Pancreas (tissue), 10 donors: Measurements from ENCODE around the gene CD300H. TPM values are rescaled to one million over a fixed set of nuclear protein-coding genes. Genes with fewer than 3 reads are reported as not detected.
A peak's percentile ranks its signal among the peaks of the same experiment; 100 is the strongest.

Experiments
- ATAC-seq, 4 donors: fragments of 200-7000 bp; cut with Tn5 transposase; one replicate each; pipeline versions ENCODE4 v1.8.0 to v1.9.1; 2020; ENCODE audit warnings: mild to moderate bottlenecking in 4 of 4, moderate library complexity in 4 of 4
- DNase-seq, 6 donors: peaks; one replicate each; pipeline ENCODE4 v3.0.0-alpha.2; 2020
- FAIRE-seq: peaks from 2 replicates; lab custom pipeline; 2012; peaks lifted over from hg19 to GRCh38; lab: Jason Lieb, UNC
- H3K27ac ChIP-seq, 4 donors: fragments of 200-600 bp; sonication (generic); 1 replicate in 3 of 4; 2 replicates in 1 of 4; pipeline versions ENCODE4 v1.5.0 to v1.8.0; 2020
- H3K27me3 ChIP-seq, 4 donors: fragments of 200-600 bp; one replicate each; pipeline ENCODE4 v1.8.0; 2021
- H3K36me3 ChIP-seq, 3 donors: fragments of 200-600 bp; sonication (generic) in 1 of 3; one replicate each; pipeline versions ENCODE4 v1.5.0 to v1.8.0; 2020 to 2021
- H3K4me1 ChIP-seq, 3 donors: fragments of 200-600 bp; one replicate each; pipeline ENCODE4 v1.8.0; 2021
- H3K4me3 ChIP-seq, 4 donors: fragments of 200-600 bp; sonication (generic) in 2 of 4; one replicate each; pipeline versions ENCODE4 v1.5.0 to v1.8.0; 2020 to 2021
- H3K9me3 ChIP-seq, 4 donors: fragments of 200-600 bp; one replicate each; pipeline ENCODE4 v1.8.0; 2021
- WGBS, 2 donors: extraction: QIAGEN DNeasy Blood & Tissue Kit; methylation state at CpG; one replicate each; pipeline ENCODE4 v1.1.7; 2013; 5-methylcytosine and 5-hydroxymethylcytosine counted together
- intact Hi-C, 3 donors: fragments of 100-400 bp; cut with DNase I; formaldehyde crosslinking; loops; one replicate each; pipeline versions ENCODE4 v1.11.1 to v1.14.2; 2022
- polyA plus RNA-seq, 2 donors: library from polyadenylated mRNA; stranded (reverse); fragments of 200-250 nt; gene quantifications; one replicate each; pipeline ENCODE4 v1.2.3, GENCODE V29; 2013
- total RNA-seq, 6 donors: library from RNA; stranded (reverse); fragmentation: NEBNext Ultra II Directional in 4 of 6; extraction: Animal tissue kit (Norgen Biotek cat#: 25700) in 4 of 6; gene quantifications; one replicate each; pipeline versions ENCODE4 v1.2.1 to v1.2.4, GENCODE V29; 2021 to 2023
- TF ChIP-seq, protein P1 (sequence below), 4 donors: fragments of 200-600 bp; sonication (generic) in 3 of 4; IDR thresholded peaks; one replicate each; pipeline versions ENCODE4 v1.5.0 to v1.8.0; 2021; ENCODE audit warnings: antibody characterized with exemption in 4 of 4
- donor health status: healthy with polysubstance abuse.
- donor health status: DM: no; HTN: no; CAD: no; lungs with moderate emphysema.
- donor health status: DM: no; HTN: no; CAD: no.
- donor health status: control.
- donor health status: control.
- donor health status: Bipolar disorder and iron deficiency.
- donor health status: DM: yes; HTN: yes; CAD: no.
- donor health status: DM: no; HTN: no; CAD: no.
- donor health status: DM: no; HTN: no; CAD: no.
- donor health status: DM: yes; HTN: yes; CAD: no.

CD300H gene
- total and polyA plus RNA-seq, 8 donors, result not detected

GRCh38 chr17:74513987-74514631, 53.2 kb downstream of the CD300H start:
- no peak for DNase-seq
- Histone ChIP-seq H3K4me1 (no peaks in the 10 kb centered on the region), H3K9me3 (no peaks in the 10 kb centered on the region), H3K4me3 (no peak overlapping the region), H3K27ac (no peak overlapping the region), H3K36me3 (no peaks in the 10 kb centered on the region), H3K27me3 (no peaks in the 10 kb centered on the region)
- FAIRE-seq, result no peak
- TF ChIP-seq, protein P1, sequence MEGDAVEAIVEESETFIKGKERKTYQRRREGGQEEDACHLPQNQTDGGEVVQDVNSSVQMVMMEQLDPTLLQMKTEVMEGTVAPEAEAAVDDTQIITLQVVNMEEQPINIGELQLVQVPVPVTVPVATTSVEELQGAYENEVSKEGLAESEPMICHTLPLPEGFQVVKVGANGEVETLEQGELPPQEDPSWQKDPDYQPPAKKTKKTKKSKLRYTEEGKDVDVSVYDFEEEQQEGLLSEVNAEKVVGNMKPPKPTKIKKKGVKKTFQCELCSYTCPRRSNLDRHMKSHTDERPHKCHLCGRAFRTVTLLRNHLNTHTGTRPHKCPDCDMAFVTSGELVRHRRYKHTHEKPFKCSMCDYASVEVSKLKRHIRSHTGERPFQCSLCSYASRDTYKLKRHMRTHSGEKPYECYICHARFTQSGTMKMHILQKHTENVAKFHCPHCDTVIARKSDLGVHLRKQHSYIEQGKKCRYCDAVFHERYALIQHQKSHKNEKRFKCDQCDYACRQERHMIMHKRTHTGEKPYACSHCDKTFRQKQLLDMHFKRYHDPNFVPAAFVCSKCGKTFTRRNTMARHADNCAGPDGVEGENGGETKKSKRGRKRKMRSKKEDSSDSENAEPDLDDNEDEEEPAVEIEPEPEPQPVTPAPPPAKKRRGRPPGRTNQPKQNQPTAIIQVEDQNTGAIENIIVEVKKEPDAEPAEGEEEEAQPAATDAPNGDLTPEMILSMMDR (IDR thresholded peaks at IDR 0.05), result no peak
- 14 to 93% methylated on average over 3 of the region's 3 CpGs for WGBS, 2 donors
- ATAC-seq, result peak in 2 of 4 donors; percentile 24 to 25
- intact Hi-C loops, result no loop called here

DNA sequence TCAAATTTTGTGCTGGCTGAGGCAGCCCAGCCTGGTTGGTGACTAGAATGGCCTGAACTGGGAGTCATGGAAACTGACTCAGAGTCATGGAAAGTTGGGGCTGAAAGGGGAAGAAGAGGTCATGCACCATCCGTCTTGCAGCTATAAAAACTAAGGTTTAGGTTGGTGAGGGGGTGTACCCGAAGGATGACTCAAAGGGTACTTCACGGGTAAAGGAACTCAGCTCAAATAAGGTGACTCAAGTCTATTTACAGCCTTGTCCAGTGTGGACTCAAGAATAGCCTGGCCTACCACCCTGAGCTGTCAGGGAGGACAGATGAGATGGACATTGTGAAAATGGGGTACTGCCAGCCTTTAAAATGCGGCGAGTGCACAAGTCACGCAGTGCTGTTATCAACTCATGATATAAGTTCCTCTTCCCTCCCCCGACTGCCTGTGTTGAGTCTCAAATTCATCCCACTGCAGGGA, 54.7 kb downstream of the CD300H start:
- Histone ChIP-seq H3K36me3 (no peaks in the 10 kb centered on the region), H3K4me3 (no peak overlapping the region), H3K27me3 (no peaks in the 10 kb centered on the region), H3K9me3 (no peaks in the 10 kb centered on the region), H3K27ac (no peak overlapping the region), H3K4me1 (no peaks in the 10 kb centered on the region)
- TF ChIP-seq, protein P1 (IDR thresholded peaks at IDR 0.05), result no peak
- ATAC-seq (peak in 2 of 4 donors; percentile 54 to 64), DNase-seq (no peak), FAIRE-seq (no peak)
- intact Hi-C loops, result no loop called here
- 80 to 83% methylated on average over 7 of the region's 7 CpGs for WGBS, 2 donors

GRCh38 chr17:74512036-74512435, 55.3 kb downstream of the CD300H start:
- TF ChIP-seq, protein P1 (IDR thresholded peaks at IDR 0.05), result no peak
- no peaks in the 10 kb centered on the region for H3K4me1 ChIP-seq
- H3K9me3 ChIP-seq, result no peaks in the 10 kb centered on the region
- ATAC-seq (peak in 1 of 4 donors; percentile 24), FAIRE-seq (no peak), DNase-seq (no peak)
- no peak overlapping the region for H3K27ac ChIP-seq
- no peaks in the 10 kb centered on the region for H3K27me3 ChIP-seq
- H3K36me3 ChIP-seq, result no peaks in the 10 kb centered on the region
- intact Hi-C loops, result no loop called here
- WGBS, 2 donors, result 82 to 93% methylated on average over 2 of the region's 2 CpGs
- no peak overlapping the region for H3K4me3 ChIP-seq

Other genes with a start within 250 kb of the CD300H start
- 1 to 10 TPM in 1 of 6 donors, under 1 TPM in 5; 0.22 to 1.0 (median 0.49) TPM for gene KIF19, start 241.3 kb downstream of the CD300H start, total RNA-seq
- 10 to 100 TPM in 1 of 2 donors, 1 to 10 TPM in 1; 5.7 to 13.5 TPM for gene KIF19, start 241.3 kb downstream of the CD300H start, polyA plus RNA-seq
- under 1 TPM; 0.08 to 0.22 (median 0.15) TPM for gene BTBD17, start 205.6 kb downstream of the CD300H start, total RNA-seq
- gene BTBD17, start 205.6 kb downstream of the CD300H start, polyA plus RNA-seq, result 1 to 10 TPM in 1 of 2 donors, under 1 TPM in 1; 0.19 to 1.7 TPM
- gene GPR142, start 200.0 kb downstream of the CD300H start, total RNA-seq, result under 1 TPM; 0.22 to 0.86 (median 0.43) TPM
- 1 to 10 TPM in 1 of 2 donors, under 1 TPM in 1; 0.61 to 2.8 TPM for gene GPR142, start 200.0 kb downstream of the CD300H start, polyA plus RNA-seq
- gene GPRC5C, start 135.4 kb downstream of the CD300H start, total RNA-seq, result 100 to 1,000 TPM in 1 of 6 donors, 10 to 100 TPM in 5; 38.2 to 106 (median 49.9) TPM
- gene GPRC5C, start 135.4 kb downstream of the CD300H start, polyA plus RNA-seq, result 10 to 100 TPM; 40.4 to 68.0 TPM
- gene CD300A, start 100.9 kb downstream of the CD300H start, total RNA-seq, result 1 to 10 TPM in 3 of 6 donors, under 1 TPM in 3; 0.37 to 5.1 (median 0.92) TPM
- gene CD300A, start 100.9 kb downstream of the CD300H start, polyA plus RNA-seq, result 1 to 10 TPM; 1.3 to 2.0 TPM
- gene CD300LB, start 36.0 kb downstream of the CD300H start, total RNA-seq, result under 1 TPM in 3 of 6 donors, not detected in 3; 0.14 to 0.52 (median 0.19) TPM
- under 1 TPM; 0.08 to 0.09 TPM for gene CD300LB, start 36.0 kb downstream of the CD300H start, polyA plus RNA-seq
- gene CD300C, start 21.4 kb downstream of the CD300H start, total RNA-seq, result 1 to 10 TPM in 1 of 6 donors, under 1 TPM in 4, not detected in 1; 0.19 to 1.5 (median 0.38) TPM
- gene CD300C, start 21.4 kb downstream of the CD300H start, polyA plus RNA-seq, result under 1 TPM; 0.19 TPM
- not detected for gene CD300LD, start 24.8 kb upstream of the CD300H start, total RNA-seq
- not detected for gene CD300LD, start 24.8 kb upstream of the CD300H start, polyA plus RNA-seq
- gene CD300E, start 56.2 kb upstream of the CD300H start, total RNA-seq, result 1 to 10 TPM in 1 of 6 donors, under 1 TPM in 4, not detected in 1; 0.14 to 1.3 (median 0.16) TPM
- under 1 TPM; 0.27 to 0.31 TPM for gene CD300E, start 56.2 kb upstream of the CD300H start, polyA plus RNA-seq
- gene CD300LF, start 145.4 kb upstream of the CD300H start, total RNA-seq, result 1 to 10 TPM in 1 of 6 donors, under 1 TPM in 5; 0.19 to 4.7 (median 0.26) TPM
- gene CD300LF, start 145.4 kb upstream of the CD300H start, polyA plus RNA-seq, result under 1 TPM; 0.28 to 0.42 TPM
- gene RAB37, start 169.7 kb upstream of the CD300H start, total RNA-seq, result 1 to 10 TPM in 3 of 6 donors, under 1 TPM in 3; 0.79 to 1.8 (median 1.2) TPM
- gene RAB37, start 169.7 kb upstream of the CD300H start, polyA plus RNA-seq, result 1 to 10 TPM; 1.3 to 3.1 TPM
- gene NHERF1, start 181.1 kb upstream of the CD300H start, total RNA-seq, result 10 to 100 TPM; 40.1 to 78.5 (median 55.9) TPM
- gene NHERF1, start 181.1 kb upstream of the CD300H start, polyA plus RNA-seq, result 10 to 100 TPM; 48.9 to 91.9 TPM
- 10 to 100 TPM; 14.4 to 27.6 (median 22.4) TPM for gene NAT9, start 208.8 kb upstream of the CD300H start, total RNA-seq
- 10 to 100 TPM; 38.3 to 38.5 TPM for gene NAT9, start 208.8 kb upstream of the CD300H start, polyA plus RNA-seq